Measurements from ENCODE around the gene MYH15.
A peak's percentile ranks its signal among the peaks of the same experiment; 100 is the strongest.

Gene MYH15

GRCh38 chr3:108450444-108450843 is 60.0 kb downstream of the MYH15 start:
- TF ChIP-seq JUND (IDR thresholded peaks at IDR 0.05; ENCODE audit: low read depth): no peak
- in situ Hi-C loops (cut with HindIII; ENCODE audit: low pct_unique_long_range_greater_than_20kb, low sequenced_read_pairs): no loop called here
- DNase-seq (ENCODE audit: low read depth in 1 of 2, low spot score in 1 of 2): no peak

- no peak for DNase-seq (ENCODE audit: low read depth in 1 of 2, low spot score in 1 of 2)
Observed at GRCh38 chr3:108448593-108448992, 61.8 kb downstream of the MYH15 start.

GRCh38 chr3:108447096-108447847 is 63.1 kb downstream of the MYH15 start:
- no peak for TF ChIP-seq JUND (IDR thresholded peaks at IDR 0.05; ENCODE audit: low read depth)
- no peak for DNase-seq (ENCODE audit: low read depth in 1 of 2, low spot score in 1 of 2)
- in situ Hi-C loops (cut with HindIII; ENCODE audit: low pct_unique_long_range_greater_than_20kb, low sequenced_read_pairs): no loop called here

More at GRCh38 chr3:108448593-108448992, 61.8 kb downstream of the MYH15 start:
- in situ Hi-C loops (cut with HindIII; ENCODE audit: low pct_unique_long_range_greater_than_20kb, low sequenced_read_pairs): no loop called here
- no peak for TF ChIP-seq JUND (IDR thresholded peaks at IDR 0.05; ENCODE audit: low read depth)

- no peak for TF ChIP-seq JUND (IDR thresholded peaks at IDR 0.05; ENCODE audit: low read depth)
- in situ Hi-C loops (cut with HindIII; ENCODE audit: low pct_unique_long_range_greater_than_20kb, low sequenced_read_pairs): no loop called here
- DNase-seq (ENCODE audit: low read depth in 1 of 2, low spot score in 1 of 2): no peak
Observed at GRCh38 chr3:108442281-108442680, 68.1 kb downstream of the MYH15 start.

DNA sequence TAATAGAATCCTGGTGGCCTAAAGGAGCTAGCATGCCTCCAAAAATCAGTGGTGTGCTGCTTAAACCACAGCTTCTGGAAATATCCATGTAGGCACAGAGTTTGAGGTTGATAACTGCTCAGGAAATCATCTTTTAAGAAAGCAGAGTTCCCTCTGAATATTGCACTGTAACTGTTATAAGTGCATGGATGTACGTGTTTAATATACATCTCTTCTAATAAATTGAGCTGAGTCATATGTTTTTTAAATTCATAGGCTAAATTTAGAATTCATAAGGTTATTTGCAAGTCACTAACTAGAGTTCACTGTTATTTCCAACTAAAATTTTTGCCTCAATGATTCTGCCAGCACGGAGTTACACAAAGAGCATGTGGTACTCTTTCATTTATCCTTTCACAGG is 68.9 kb downstream of the MYH15 start:
- in situ Hi-C loops (cut with HindIII; ENCODE audit: low pct_unique_long_range_greater_than_20kb, low sequenced_read_pairs): no loop called here
- no peak for DNase-seq (ENCODE audit: low read depth in 1 of 2, low spot score in 1 of 2)
- TF ChIP-seq JUND (IDR thresholded peaks at IDR 0.05; ENCODE audit: low read depth): no peak

DNA sequence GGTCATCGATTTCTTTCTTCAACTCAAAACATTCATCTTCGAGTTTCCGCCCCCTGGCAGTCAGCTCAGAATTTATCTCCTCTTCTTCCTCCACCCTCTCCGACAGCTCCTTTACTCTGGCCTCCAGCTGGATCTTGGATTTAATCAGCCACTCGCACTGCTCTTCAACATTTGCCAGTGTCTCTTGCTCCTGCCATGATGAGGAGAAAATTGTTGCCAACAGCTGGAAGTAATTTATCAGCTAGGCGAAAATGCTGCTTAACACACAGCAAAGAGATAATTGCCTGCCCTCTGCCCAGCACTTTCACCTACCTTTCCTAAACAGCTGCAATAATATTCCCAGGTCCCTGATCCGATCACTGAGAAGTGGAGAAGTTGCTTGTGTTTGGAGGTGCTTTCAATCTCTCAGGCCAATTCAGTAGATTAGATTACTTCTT is 69.3 kb downstream of the MYH15 start:
- no peak for DNase-seq (ENCODE audit: low read depth in 1 of 2, low spot score in 1 of 2)
- TF ChIP-seq JUND (IDR thresholded peaks at IDR 0.05; ENCODE audit: low read depth): no peak
- in situ Hi-C loops (cut with HindIII; ENCODE audit: low pct_unique_long_range_greater_than_20kb, low sequenced_read_pairs): no loop called here

DNA sequence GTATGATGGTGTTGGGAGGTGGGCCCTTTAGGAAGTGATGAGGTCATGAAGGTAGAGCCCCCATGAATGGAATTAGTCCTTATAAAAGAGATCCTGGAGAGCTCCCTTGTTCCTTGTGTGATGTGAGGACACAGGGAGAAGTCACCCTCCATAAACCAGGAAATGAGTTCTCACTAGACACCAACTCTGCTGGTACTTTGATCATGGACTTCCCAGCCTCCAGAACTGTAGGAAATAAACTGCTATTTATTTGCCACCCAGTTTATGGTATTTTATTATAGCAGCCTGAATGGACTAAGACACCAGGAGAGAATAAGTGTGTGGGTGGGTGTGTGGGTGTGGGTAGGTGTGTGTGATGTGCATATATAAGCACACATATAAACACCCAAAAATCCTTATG is 71.9 kb downstream of the MYH15 start:
- in situ Hi-C loops (cut with HindIII; ENCODE audit: low pct_unique_long_range_greater_than_20kb, low sequenced_read_pairs): no loop called here
- no peak for DNase-seq (ENCODE audit: low read depth in 1 of 2, low spot score in 1 of 2)
- no peak for TF ChIP-seq JUND (IDR thresholded peaks at IDR 0.05; ENCODE audit: low read depth)

DNA sequence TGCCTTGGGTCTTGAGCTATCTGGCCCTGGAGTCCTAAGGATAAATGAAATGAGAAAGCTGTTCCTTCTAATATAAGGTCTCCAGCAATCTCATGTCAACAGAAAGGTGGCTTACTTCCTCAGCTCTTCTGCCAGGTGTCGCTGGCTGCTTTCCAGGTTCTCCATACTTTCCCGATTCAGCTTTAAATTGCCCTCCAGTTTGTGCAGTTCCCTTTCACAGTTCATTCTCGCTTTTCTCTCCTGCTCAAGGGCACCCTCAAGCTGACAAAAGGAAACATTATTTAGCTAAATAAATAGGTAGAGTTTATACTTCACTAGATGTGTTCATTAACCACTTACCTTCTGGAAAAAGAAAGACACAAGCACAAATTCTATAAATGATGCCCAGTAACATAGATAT is 73.0 kb downstream of the MYH15 start:
- no peak for TF ChIP-seq JUND (IDR thresholded peaks at IDR 0.05; ENCODE audit: low read depth)
- peak in 1 of 2 experiments; percentile 37 for DNase-seq (ENCODE audit: low read depth in 1 of 2, low spot score in 1 of 2)
- in situ Hi-C loops (cut with HindIII; ENCODE audit: low pct_unique_long_range_greater_than_20kb, low sequenced_read_pairs): no loop called here

DNA sequence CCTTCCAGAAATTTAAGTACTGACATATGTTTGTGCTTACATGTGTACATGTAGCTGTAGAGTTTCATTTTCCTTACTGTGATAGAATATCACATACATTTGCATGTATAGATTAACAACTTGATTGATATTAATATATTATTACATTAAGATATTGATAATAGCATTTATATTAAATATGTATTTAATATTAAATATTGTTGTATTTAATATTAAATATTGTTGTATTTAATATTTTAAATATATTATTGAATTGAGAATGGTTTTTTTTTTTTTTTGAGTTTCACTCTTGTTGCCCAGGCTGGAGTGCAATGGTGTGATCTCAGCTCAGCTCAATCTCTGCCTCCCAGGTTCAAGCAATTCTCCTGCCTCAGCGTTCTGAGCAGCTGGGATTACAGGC is 76.5 kb downstream of the MYH15 start:
- TF ChIP-seq JUND (IDR thresholded peaks at IDR 0.05; ENCODE audit: low read depth): no peak
- DNase-seq (ENCODE audit: low read depth in 1 of 2, low spot score in 1 of 2): no peak
- in situ Hi-C loops (cut with HindIII; ENCODE audit: low pct_unique_long_range_greater_than_20kb, low sequenced_read_pairs): no loop called here

GRCh38 chr3:108432431-108432830 is 78.0 kb downstream of the MYH15 start:
- TF ChIP-seq JUND (IDR thresholded peaks at IDR 0.05; ENCODE audit: low read depth): no peak
- in situ Hi-C loops (cut with HindIII; ENCODE audit: low pct_unique_long_range_greater_than_20kb, low sequenced_read_pairs): no loop called here
- DNase-seq (ENCODE audit: low read depth in 1 of 2, low spot score in 1 of 2): no peak

- no peak for DNase-seq (ENCODE audit: low read depth in 1 of 2, low spot score in 1 of 2)
- in situ Hi-C loops (cut with HindIII; ENCODE audit: low pct_unique_long_range_greater_than_20kb, low sequenced_read_pairs): no loop called here
Observed at GRCh38 chr3:108430540-108430939, 79.9 kb downstream of the MYH15 start.

DNA sequence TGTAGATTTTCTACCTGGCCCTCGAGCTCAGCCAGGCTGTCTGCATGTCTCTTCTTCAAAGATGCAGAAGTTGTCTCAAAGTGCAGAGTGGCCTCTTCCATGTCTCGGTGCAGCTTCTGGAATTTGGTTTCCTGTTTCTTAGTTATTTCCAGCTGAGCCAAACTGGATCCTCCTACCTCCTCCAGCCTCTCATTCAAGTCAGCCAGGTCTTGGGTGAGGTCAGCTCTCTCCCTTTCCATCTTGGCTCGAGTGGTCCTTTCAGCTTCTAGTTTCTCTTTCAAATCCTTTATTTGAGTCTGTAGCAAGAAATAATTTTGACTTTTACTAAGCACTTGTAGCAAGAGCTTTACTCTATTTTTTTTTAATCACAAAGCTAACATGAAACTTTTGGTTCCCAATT is 81.8 kb downstream of the MYH15 start:
- in situ Hi-C loops (cut with HindIII; ENCODE audit: low pct_unique_long_range_greater_than_20kb, low sequenced_read_pairs): no loop called here
- no peak for TF ChIP-seq JUND (IDR thresholded peaks at IDR 0.05; ENCODE audit: low read depth)
- DNase-seq (ENCODE audit: low read depth in 1 of 2, low spot score in 1 of 2): no peak

More at GRCh38 chr3:108430540-108430939, 79.9 kb downstream of the MYH15 start:
- TF ChIP-seq JUND (IDR thresholded peaks at IDR 0.05; ENCODE audit: low read depth): no peak

DNA sequence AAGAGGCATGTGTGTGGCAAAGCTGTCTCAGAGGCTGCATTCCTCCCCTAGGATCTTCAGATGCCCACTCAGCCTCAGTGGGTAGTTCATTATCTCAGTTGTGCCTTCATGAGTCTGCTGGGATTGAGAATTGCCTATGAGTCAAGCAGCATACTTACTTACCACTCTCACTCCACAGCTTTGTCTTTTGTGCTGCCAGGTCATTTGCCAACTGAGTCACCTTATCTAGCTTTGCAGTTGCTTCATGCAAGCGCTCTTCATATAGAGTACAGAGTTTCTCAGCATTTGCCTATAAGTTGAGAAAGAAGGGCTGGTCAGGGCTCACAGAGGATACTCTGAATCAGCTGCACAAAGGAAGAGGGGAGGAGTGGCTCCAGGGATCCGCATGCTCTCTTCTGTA is 89.5 kb downstream of the MYH15 start:
- DNase-seq (ENCODE audit: low read depth in 1 of 2, low spot score in 1 of 2): no peak
- no peak for TF ChIP-seq JUND (IDR thresholded peaks at IDR 0.05; ENCODE audit: low read depth)
- in situ Hi-C loops (cut with HindIII; ENCODE audit: low pct_unique_long_range_greater_than_20kb, low sequenced_read_pairs): no loop called here

Measured in T47D (cell line).